Measurements from ENCODE around the gene CARD9.
A peak's percentile ranks its signal among the peaks of the same experiment; 100 is the strongest.

Gene CARD9

DNA sequence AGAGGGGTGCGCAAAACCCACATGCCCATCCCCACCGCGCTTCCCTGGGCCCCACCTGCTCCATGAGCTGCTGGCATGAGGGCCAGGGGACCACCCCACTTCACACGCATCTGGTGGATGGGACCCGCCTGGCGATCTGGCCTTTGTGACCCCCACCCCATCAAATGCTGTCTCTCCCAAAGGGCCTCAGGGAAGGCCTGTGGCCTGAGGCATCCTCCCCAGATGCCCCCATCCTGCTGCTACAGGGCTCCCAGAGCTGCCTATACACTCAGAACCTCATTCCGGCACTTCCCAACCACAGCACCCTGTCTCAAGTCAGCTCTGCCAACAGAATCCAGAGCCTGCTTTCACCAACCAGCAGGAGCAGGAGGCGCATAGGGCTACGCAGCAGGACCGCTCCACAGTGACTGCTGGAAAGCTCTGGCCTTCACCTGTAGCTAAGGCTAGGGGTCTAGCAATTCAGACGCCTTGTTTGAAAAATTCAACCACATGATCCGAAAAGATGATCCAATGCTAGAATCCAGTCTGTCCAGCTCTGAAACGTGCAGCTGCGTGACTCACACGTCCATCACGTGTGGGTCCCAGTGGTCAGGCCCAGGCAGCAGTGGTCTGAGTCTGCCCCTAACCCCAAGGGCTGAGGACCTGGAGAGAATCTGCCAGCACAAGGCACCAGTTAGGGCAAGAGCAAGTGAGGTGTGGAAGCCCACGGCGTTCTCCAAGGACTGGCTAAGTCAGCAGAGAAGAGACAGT lies 27.9 kb upstream of the CARD9 start:
- Histone ChIP-seq H3K36me3 (ENCODE audit: control insufficient read depth, insufficient read depth, low read length) (peaks cover 32% of the 10 kb centered on the region), H3K27me3 (ENCODE audit: control insufficient read depth, insufficient read depth, low read length) (no peaks in the 10 kb centered on the region), H3K9me3 (ENCODE audit: control insufficient read depth, insufficient read depth, low read length) (no peaks in the 10 kb centered on the region), H3K27ac (ENCODE audit: low read length) (no peak overlapping the region), H3K4me1 (ENCODE audit: control insufficient read depth, insufficient read depth, low read length) (no peaks in the 10 kb centered on the region), H3K4me3 (ENCODE audit: low read length) (no peak overlapping the region)
- no CpG with 5 or more reads among the region's 18 CpGs for WGBS (ENCODE audit: insufficient coverage, insufficient read length)
- no peak for DNase-seq (ENCODE audit: low read depth, low spot score)

DNA sequence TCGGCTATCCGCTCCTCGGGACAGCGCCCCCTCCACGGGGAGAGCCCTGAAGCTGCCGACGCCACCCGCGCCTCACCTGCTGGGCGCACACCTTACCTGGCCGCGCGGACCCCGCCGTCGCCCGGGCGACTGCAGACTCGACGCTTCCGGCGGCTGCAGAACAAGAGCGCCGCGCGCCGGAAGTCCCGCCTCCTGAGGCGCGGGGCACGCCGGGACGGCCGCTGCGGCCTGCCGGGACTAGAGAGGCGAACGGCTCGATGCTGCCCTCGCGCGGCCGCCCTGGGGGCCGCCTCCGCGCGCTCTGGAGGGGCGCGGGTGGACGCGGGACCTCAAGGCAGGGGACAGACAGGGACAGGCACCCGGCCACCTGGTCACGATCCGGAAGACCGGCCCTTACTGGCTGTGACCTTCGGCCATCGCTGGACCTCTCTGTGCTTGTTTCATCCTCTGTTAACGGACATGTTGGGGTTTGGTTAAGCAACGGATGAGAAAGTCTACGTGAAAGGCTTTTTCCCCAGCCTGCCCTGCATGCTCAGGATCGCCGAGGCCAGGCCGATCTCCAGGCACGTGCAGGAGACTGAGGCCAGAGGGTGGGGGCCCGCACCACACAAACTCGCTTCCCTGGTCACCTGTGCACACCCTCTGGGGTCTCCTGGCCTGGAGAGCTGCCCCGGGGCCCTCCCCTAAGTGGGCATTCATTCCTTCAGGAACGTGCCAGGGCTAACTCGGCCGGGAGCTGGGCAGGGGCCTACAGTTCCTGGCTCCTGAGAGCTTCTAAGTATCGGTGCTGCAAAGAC lies 26.8 kb upstream of the CARD9 start, which contains the start of gene SNAPC4:
Gene SNAPC4, minus strand, starts transcription at position 133 of the 797 bp plus-strand sequence. CDS start 1,742 bp downstream, outside the sequence.
- Histone ChIP-seq H3K36me3 (ENCODE audit: control insufficient read depth, insufficient read depth, low read length) (peaks cover 38% of the 10 kb centered on the region), H3K4me3 (ENCODE audit: low read length) (peak within 1 kb of the TSS; percentile 85), H3K9me3 (ENCODE audit: control insufficient read depth, insufficient read depth, low read length) (no peaks in the 10 kb centered on the region), H3K27ac (ENCODE audit: low read length) (no peak within 1 kb of the TSS), H3K27me3 (ENCODE audit: control insufficient read depth, insufficient read depth, low read length) (no peaks in the 10 kb centered on the region), H3K4me1 (ENCODE audit: control insufficient read depth, insufficient read depth, low read length) (no peaks in the 10 kb centered on the region)
- no CpG with 5 or more reads among the region's 71 CpGs for WGBS (ENCODE audit: insufficient coverage, insufficient read length)
- peak; percentile 76 for DNase-seq (ENCODE audit: low read depth, low spot score)

DNA sequence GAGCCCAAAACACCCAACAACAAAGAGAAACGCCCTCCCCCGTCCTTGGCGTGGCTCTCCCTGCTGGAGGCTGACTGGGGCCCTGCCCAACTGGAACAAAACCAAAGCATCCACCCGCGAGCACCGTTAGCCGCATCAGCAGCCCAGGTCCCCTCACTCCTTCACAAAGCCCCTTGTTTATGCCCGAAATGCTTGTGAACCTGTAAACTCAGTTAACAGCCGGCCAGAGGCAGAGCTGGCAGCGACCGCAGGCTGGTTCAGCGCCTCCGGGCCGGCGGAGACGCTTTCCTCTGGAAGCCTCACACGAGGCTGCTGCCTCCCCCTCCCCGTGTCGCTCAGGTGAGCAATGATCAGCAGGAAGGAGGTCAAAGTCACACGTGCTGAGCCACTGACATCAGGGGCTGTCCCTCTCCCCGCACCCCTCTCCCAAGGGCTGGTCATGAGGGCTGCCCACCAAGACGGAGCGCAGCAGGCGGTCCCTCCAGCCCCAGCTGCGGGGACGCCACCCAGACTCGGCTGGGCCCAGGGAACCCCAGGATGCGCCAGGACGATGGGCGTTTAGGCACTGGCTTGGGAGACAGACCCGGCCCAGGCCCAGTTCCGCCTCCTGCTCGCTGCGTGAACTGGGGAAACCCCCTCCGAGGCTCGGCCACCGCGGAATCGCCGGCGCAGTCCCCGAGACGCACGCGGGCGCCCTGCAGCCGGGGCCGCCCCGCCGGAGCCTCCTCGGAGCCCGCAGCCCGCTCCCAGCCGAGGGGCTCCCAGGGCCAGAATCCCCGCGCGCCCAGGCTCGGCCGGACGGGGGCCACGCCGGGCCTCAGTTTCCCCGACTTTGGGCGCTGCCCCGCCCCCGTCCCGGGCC lies 25.9 kb upstream of the CARD9 start:
- no CpG with 5 or more reads among the region's 67 CpGs for WGBS (ENCODE audit: insufficient coverage, insufficient read length)
- H3K27ac ChIP-seq (ENCODE audit: low read length) = no peak overlapping the region
- peaks cover 40% of the 10 kb centered on the region for H3K36me3 ChIP-seq (ENCODE audit: control insufficient read depth, insufficient read depth, low read length)
- peak overlapping the region; percentile 85 for H3K4me3 ChIP-seq (ENCODE audit: low read length)
- no peaks in the 10 kb centered on the region for H3K4me1 ChIP-seq (ENCODE audit: control insufficient read depth, insufficient read depth, low read length)
- no peak for DNase-seq (ENCODE audit: low read depth, low spot score)
- H3K9me3 ChIP-seq (ENCODE audit: control insufficient read depth, insufficient read depth, low read length) = no peaks in the 10 kb centered on the region
- H3K27me3 ChIP-seq (ENCODE audit: control insufficient read depth, insufficient read depth, low read length) = no peaks in the 10 kb centered on the region

DNA sequence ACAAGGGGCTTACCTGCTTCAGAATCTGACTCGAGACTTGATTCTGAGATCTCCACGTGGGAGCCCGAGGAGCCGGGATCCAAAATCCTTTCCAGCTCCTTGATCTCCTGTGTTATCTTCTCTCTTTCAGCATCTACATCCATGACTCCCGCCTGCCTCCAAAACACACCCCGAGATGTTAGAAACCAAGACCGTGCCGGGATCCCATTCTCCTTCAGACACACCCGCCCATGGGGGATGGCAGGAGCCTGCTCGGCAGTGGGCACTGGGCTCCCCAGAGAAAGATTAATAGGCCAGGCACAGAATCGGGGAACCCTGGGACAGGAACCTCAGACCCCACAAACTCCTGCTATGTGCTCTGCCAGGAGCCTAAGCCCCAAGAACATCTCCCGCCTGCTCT lies 24.8 kb upstream of the CARD9 start:
- H3K4me1 ChIP-seq (ENCODE audit: control insufficient read depth, insufficient read depth, low read length) = no peaks in the 10 kb centered on the region
- no peaks in the 10 kb centered on the region for H3K9me3 ChIP-seq (ENCODE audit: control insufficient read depth, insufficient read depth, low read length)
- H3K4me3 ChIP-seq (ENCODE audit: low read length) = no peak overlapping the region
- H3K36me3 ChIP-seq (ENCODE audit: control insufficient read depth, insufficient read depth, low read length) = peaks cover 33% of the 10 kb centered on the region
- H3K27me3 ChIP-seq (ENCODE audit: control insufficient read depth, insufficient read depth, low read length) = no peaks in the 10 kb centered on the region
- no peak for DNase-seq (ENCODE audit: low read depth, low spot score)
- no CpG with 5 or more reads among the region's 12 CpGs for WGBS (ENCODE audit: insufficient coverage, insufficient read length)
- H3K27ac ChIP-seq (ENCODE audit: low read length) = no peak overlapping the region

DNA sequence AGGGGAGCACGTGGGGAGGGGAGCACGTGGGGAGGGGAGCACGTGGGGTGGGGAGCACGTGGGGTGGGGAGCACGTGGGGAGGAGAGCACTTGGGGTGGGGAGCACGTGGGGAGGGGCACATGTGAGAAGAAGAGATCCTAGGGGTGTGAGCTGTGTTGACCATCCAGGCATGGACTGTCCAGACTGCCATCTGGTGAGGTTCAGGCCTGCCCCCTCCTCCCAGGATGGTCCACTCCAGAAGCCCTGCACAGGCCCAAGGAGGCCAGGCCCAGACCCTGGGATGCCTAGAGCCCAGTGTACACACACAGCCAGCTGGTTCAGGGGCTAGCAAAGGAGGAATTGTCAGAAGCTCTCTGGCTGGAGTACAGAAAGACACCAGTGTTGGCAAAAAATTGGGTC lies 24.2 kb upstream of the CARD9 start:
- no CpG with 5 or more reads among the region's 6 CpGs for WGBS (ENCODE audit: insufficient coverage, insufficient read length)

DNA sequence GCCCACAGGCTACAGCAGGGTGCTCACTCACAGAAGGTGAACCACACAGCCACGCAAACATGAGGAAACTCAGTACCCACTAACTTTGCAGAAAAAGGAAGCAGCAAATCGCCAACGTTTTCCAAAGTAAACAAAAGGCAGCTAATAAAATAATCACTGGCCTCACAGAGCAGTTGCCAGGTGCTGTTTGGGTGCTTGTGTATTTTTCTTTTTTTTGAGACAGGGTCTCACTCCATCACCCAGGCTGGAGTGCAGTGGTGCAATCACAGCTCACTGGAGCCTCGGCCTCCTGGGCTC lies 22.7 kb upstream of the CARD9 start:
- Histone ChIP-seq H3K4me1 (ENCODE audit: control insufficient read depth, insufficient read depth, low read length) (no peaks in the 10 kb centered on the region), H3K27ac (ENCODE audit: low read length) (no peak overlapping the region), H3K4me3 (ENCODE audit: low read length) (no peak overlapping the region), H3K9me3 (ENCODE audit: control insufficient read depth, insufficient read depth, low read length) (no peaks in the 10 kb centered on the region), H3K27me3 (ENCODE audit: control insufficient read depth, insufficient read depth, low read length) (no peaks in the 10 kb centered on the region), H3K36me3 (ENCODE audit: control insufficient read depth, insufficient read depth, low read length) (peaks cover 48% of the 10 kb centered on the region)
- WGBS (ENCODE audit: insufficient coverage, insufficient read length) = no CpG with 5 or more reads among the region's 4 CpGs
- no peak for DNase-seq (ENCODE audit: low read depth, low spot score)

More for the DNA sequence above, 24.2 kb upstream of the CARD9 start:
- H3K27ac ChIP-seq (ENCODE audit: low read length) = no peak overlapping the region
- no peak for DNase-seq (ENCODE audit: low read depth, low spot score)
- no peaks in the 10 kb centered on the region for H3K27me3 ChIP-seq (ENCODE audit: control insufficient read depth, insufficient read depth, low read length)
- no peaks in the 10 kb centered on the region for H3K4me1 ChIP-seq (ENCODE audit: control insufficient read depth, insufficient read depth, low read length)
- peaks cover 38% of the 10 kb centered on the region for H3K36me3 ChIP-seq (ENCODE audit: control insufficient read depth, insufficient read depth, low read length)
- H3K4me3 ChIP-seq (ENCODE audit: low read length) = no peak overlapping the region
- H3K9me3 ChIP-seq (ENCODE audit: control insufficient read depth, insufficient read depth, low read length) = no peaks in the 10 kb centered on the region

DNA sequence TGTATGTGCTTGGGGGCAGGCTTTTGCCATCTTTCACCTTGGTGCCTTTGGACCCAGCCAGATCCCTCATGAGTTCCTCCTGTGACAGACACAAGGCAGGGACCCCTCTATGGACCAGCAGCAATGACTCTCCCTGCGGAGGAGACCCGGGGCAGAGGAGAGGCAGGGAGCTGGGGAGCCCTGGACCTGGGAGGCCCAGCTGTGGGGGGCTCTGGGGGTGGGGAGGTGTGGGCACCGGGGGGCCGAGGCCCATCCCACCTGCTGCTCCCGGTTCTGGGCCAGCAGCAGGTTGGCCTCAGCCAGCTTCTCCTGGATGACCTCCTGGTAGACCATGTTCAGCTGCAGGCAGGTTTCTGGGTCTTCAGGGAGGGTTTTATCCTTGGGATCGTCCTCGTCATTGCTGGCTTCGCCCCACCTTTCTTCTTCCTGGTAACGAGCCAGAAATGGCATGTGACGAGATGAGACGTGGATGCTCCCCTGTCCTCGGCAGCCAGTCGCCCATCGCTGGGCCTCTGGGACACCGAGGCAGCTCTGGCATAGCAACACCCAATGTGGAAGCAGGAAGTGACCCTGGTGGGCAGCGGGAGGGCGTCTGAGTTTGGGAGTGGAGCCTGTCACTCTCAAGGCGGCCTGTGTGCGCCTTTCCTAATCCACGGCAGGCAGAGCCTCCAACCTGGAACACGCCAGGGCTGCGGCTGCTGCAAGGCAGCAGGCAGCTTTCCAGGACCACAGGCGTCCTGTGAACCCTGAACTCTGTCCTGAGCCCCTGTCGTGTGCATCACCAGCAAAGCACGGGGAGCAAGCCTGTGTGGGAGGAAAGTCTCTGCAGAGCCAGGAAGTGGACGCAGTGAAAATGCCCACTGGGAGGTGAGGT lies 22.1 kb upstream of the CARD9 start:
- H3K4me3 ChIP-seq (ENCODE audit: low read length) = no peak overlapping the region
- no peaks in the 10 kb centered on the region for H3K9me3 ChIP-seq (ENCODE audit: control insufficient read depth, insufficient read depth, low read length)
- H3K4me1 ChIP-seq (ENCODE audit: control insufficient read depth, insufficient read depth, low read length) = no peaks in the 10 kb centered on the region
- H3K36me3 ChIP-seq (ENCODE audit: control insufficient read depth, insufficient read depth, low read length) = peaks cover 48% of the 10 kb centered on the region
- H3K27me3 ChIP-seq (ENCODE audit: control insufficient read depth, insufficient read depth, low read length) = no peaks in the 10 kb centered on the region
- DNase-seq (ENCODE audit: low read depth, low spot score) = no peak
- no CpG with 5 or more reads among the region's 26 CpGs for WGBS (ENCODE audit: insufficient coverage, insufficient read length)
- no peak overlapping the region for H3K27ac ChIP-seq (ENCODE audit: low read length)

DNA sequence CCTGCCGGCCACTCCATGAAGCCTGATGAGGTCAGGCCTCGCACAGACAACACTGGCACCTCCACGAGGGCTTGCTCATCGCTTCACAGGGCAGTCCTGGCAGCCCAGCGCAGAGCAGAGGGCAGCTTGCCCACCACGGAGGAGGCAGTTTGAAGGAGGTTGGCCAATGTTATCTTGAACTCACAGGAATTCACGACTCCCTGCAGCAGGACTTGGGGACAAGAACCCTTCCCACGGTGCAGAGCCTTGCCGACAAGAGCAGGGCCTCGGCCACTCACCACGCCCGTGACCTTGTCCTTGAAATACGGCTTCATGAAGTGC lies 21.5 kb upstream of the CARD9 start:
- H3K27ac ChIP-seq (ENCODE audit: low read length) = no peak overlapping the region
- H3K27me3 ChIP-seq (ENCODE audit: control insufficient read depth, insufficient read depth, low read length) = no peaks in the 10 kb centered on the region
- H3K4me1 ChIP-seq (ENCODE audit: control insufficient read depth, insufficient read depth, low read length) = no peaks in the 10 kb centered on the region
- peaks cover 48% of the 10 kb centered on the region for H3K36me3 ChIP-seq (ENCODE audit: control insufficient read depth, insufficient read depth, low read length)
- H3K9me3 ChIP-seq (ENCODE audit: control insufficient read depth, insufficient read depth, low read length) = no peaks in the 10 kb centered on the region
- WGBS (ENCODE audit: insufficient coverage, insufficient read length) = no CpG with 5 or more reads among the region's 13 CpGs
- no peak for DNase-seq (ENCODE audit: low read depth, low spot score)
- no peak overlapping the region; the same call in 1 of the 2 replicates for H3K4me3 ChIP-seq (ENCODE audit: low read length)

DNA sequence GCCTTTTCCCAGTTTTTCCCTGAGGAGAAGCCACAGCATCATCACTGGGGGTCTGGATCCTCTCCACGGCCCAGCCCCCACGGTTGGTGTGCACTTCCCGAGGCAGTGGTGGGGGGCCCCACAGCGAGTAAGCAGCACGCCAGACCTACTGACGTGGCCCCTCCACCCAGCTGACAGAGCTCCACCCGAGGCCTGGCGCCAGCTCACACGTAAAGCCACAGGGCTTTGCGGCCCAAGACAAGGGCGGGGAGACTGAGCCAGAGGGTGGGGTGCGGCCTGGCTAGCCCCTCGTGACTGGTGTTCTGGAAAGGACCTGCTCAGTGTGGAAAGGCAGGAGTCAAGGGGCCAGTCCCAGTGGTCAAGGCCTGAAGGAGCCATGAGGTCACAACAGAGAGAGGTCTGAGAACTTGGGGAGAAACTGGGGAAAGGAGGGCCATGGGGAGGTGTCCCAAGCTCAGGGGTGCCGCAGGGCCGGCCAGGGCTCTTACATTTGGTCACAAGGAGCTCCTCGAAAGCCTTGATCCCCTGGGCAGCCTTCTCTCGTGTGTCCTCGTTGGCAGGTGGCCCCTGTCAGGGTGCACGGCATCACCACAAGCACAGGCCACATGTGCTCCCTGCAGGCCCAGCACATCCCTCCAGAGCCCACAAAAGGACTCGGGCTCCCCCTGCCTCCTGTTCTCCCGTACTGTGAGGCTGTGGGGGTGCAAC lies 21.0 kb upstream of the CARD9 start:
- Histone ChIP-seq H3K27ac (ENCODE audit: low read length) (no peak overlapping the region), H3K9me3 (ENCODE audit: control insufficient read depth, insufficient read depth, low read length) (no peaks in the 10 kb centered on the region), H3K4me1 (ENCODE audit: control insufficient read depth, insufficient read depth, low read length) (no peaks in the 10 kb centered on the region), H3K4me3 (ENCODE audit: low read length) (no peak overlapping the region), H3K27me3 (ENCODE audit: control insufficient read depth, insufficient read depth, low read length) (no peaks in the 10 kb centered on the region), H3K36me3 (ENCODE audit: control insufficient read depth, insufficient read depth, low read length) (peaks cover 49% of the 10 kb centered on the region)
- WGBS (ENCODE audit: insufficient coverage, insufficient read length) = no CpG with 5 or more reads among the region's 21 CpGs
- no peak for DNase-seq (ENCODE audit: low read depth, low spot score)
